Measurements from ENCODE around the gene ZNF436. TPM values are rescaled to one million over a fixed set of nuclear protein-coding genes. Genes with fewer than 3 reads are reported as not detected.

The ZNF436 gene
- total RNA-seq, 1 experiment from 2014 or later, result 16.0 TPM

- POLR2A ChIA-PET, result no interaction called here
- BruUV-seq (replicated peaks), result no TSS peak
- in situ Hi-C loops (cut with HindIII; ENCODE audit: low pct_unique_long_range_greater_than_20kb, low sequenced_read_pairs), result no loop called here
These were observed 11.2 kb downstream of the ZNF436 start for GRCh38 chr1:23358310-23358875.

More at GRCh38 chr1:23358310-23358875, 11.2 kb downstream of the ZNF436 start:
- intact Hi-C loops (cut with micrococcal nuclease; ENCODE audit: unreplicated experiment), result no loop called here
- DNase-seq (ENCODE audit: low read depth, low spot score) (no peak), ATAC-seq (no peak)
- no peaks in the 10 kb centered on the region for H3K27me3 ChIP-seq (ENCODE audit: control insufficient read depth, insufficient read depth, low read length)
- TF ChIP-seq POLR2AphosphoS5 (IDR thresholded peaks at IDR 0.05; ENCODE audit: low read depth, low read length) (no peak), TCF7L2 (IDR thresholded peaks at IDR 0.05; ENCODE audit: low read depth, low read length) (no peak), SIN3A (IDR thresholded peaks at IDR 0.05; ENCODE audit: borderline replicate concordance, insufficient read depth, low read depth, low read length) (no peak), CTCF (IDR thresholded peaks at IDR 0.05) (no peak), REST (IDR thresholded peaks at IDR 0.05; ENCODE audit: insufficient read depth in 1 of 2, low read depth in 2 of 2, low read length in 1 of 2) (no peak)
- CTCF ChIA-PET, result no interaction called here
- H3K27ac ChIP-seq (ENCODE audit: low read length), result no peak overlapping the region
- H3K36me3 ChIP-seq (ENCODE audit: control insufficient read depth, insufficient read depth, low read length), result peaks cover 13% of the 10 kb centered on the region
- no peak overlapping the region for H3K4me3 ChIP-seq (ENCODE audit: low read depth in 2 of 2, low read length in 2 of 2)
- H3K9me3 ChIP-seq (ENCODE audit: control insufficient read depth, insufficient read depth, low read depth, low read length), result peaks cover 47% of the 10 kb centered on the region
- H3K4me1 ChIP-seq (ENCODE audit: control insufficient read depth, insufficient read depth, low read length), result no peaks in the 10 kb centered on the region
